Measurements from ENCODE around the gene ISCU. TPM values are rescaled to one million over a fixed set of nuclear protein-coding genes. Genes with fewer than 3 reads are reported as not detected.
A peak's percentile ranks its signal among the peaks of the same experiment; 100 is the strongest.

The ISCU gene
- total and polyA plus RNA-seq, 2 of the 8 experiments (the other 6 are each of a cell fraction or from before 2014, with no cell fraction given): 72.1 to 78.1 TPM

- Histone ChIP-seq H2BK20ac (ENCODE audit: low read length) (no peak within 1 kb of the TSS), H3K18ac (ENCODE audit: extremely low read depth, low read length) (peak within 1 kb of the TSS; percentile 98), H2BK5ac (ENCODE audit: low read depth, low read length) (peak within 1 kb of the TSS; percentile 100), H3K4ac (replicated peaks; ENCODE audit: insufficient read length, low read depth, low read length) (peak within 1 kb of the TSS; percentile 46), H4K8ac (ENCODE audit: extremely low read depth, insufficient read depth, low read length) (peak within 1 kb of the TSS; percentile 99; the same call in 1 of the 2 replicates), H3K79me1 (ENCODE audit: low read depth, low read length) (peaks cover 2% of the 10 kb centered on the region; the same call in 1 of the 2 replicates), H2AK5ac (ENCODE audit: low read depth, low read length) (peak within 1 kb of the TSS; percentile 99; the same call in 1 of the 2 replicates), H3K9ac (replicated peaks in 1 of 4; ENCODE audit: extremely low read depth in 1 of 4, low read depth in 3 of 4, low read length in 3 of 4) (peak within 1 kb of the TSS; percentile 92 to 100 (median 100)), H2BK120ac (replicated peaks; ENCODE audit: low read depth, low read length) (no peak within 1 kb of the TSS), H3K27me3 (replicated peaks in 1 of 4; ENCODE audit: control insufficient read depth in 3 of 4, extremely low read depth in 1 of 4, insufficient read depth in 3 of 4, low read length in 3 of 4) (no peaks in the 10 kb centered on the region), H3K27ac (ENCODE audit: low read depth, low read length) (peak within 1 kb of the TSS; percentile 99), H3K9me3 (ENCODE audit: insufficient read depth in 2 of 2, low read depth in 1 of 2, low read length in 1 of 2) (no peaks in the 10 kb centered on the region), H3K23me2 (ENCODE audit: low read depth, low read length) (peaks cover 20% of the 10 kb centered on the region), H2BK12ac (ENCODE audit: low read depth, low read length) (peak within 1 kb of the TSS; percentile 99), H4K5ac (ENCODE audit: insufficient read length, low read depth, low read length) (peak within 1 kb of the TSS; percentile 96), H3K14ac (ENCODE audit: insufficient read length) (no peak within 1 kb of the TSS), H4K20me1 (replicated peaks in 1 of 2; ENCODE audit: control insufficient read depth in 1 of 2, insufficient read depth in 2 of 2, low read length in 2 of 2) (peaks cover 13 to 20% of the 10 kb centered on the region in 2 experiments), H2AFZ (ENCODE audit: low read length) (peak within 1 kb of the TSS; percentile 56; the same call in 1 of the 2 replicates), H3K23ac (ENCODE audit: insufficient read length) (no peak within 1 kb of the TSS), H3K79me2 (ENCODE audit: control insufficient read depth in 1 of 2, insufficient read depth in 2 of 2, low read length in 2 of 2) (peaks cover 42 to 62% of the 10 kb centered on the region in 2 experiments), H3K56ac (replicated peaks; ENCODE audit: insufficient read length, low read depth, low read length) (peak within 1 kb of the TSS; percentile 91), H3K4me2 (ENCODE audit: insufficient read depth in 1 of 2, low read depth in 2 of 2, low read length in 2 of 2) (peak within 1 kb of the TSS; percentile 94 to 99), H2BK15ac (ENCODE audit: low read length) (peak within 1 kb of the TSS; percentile 93; the same call in 1 of the 2 replicates), H3K36me3 (ENCODE audit: control insufficient read depth in 2 of 4, insufficient read depth in 4 of 4, low read length in 3 of 4) (peaks cover 16 to 41% (median 18%) of the 10 kb centered on the region in 4 experiments), H3K4me1 (replicated peaks in 1 of 4; ENCODE audit: control insufficient read depth in 3 of 4, insufficient read depth in 4 of 4, low read length in 3 of 4) (peaks cover 0 to 4% (median 0%) of the 10 kb centered on the region in 4 experiments; a peak in 1 of 7 replicates), H4K91ac (replicated peaks; ENCODE audit: insufficient read length, low read length) (peak within 1 kb of the TSS; percentile 86), H3K4me3 (ENCODE audit: extremely low read depth in 1 of 4, insufficient read depth in 2 of 4, low read depth in 3 of 4, low read length in 4 of 4) (peak within 1 kb of the TSS; percentile 84 to 100 (median 94))
- POLR2A ChIA-PET (ENCODE audit: partially characterized antibody): interaction anchor here (0.5 to 4.3 kb wide), 22 partner anchors 9 to 655 kb away, joined by 3 to 40 read pairs (median 5); partner anchors contain the start of gene FICD
- DNase-seq (ENCODE audit: low read depth in 1 of 2, low spot score in 2 of 2) (peak; percentile 34 to 82), FAIRE-seq (peak; percentile 78)
- WGBS, 2 experiments (ENCODE audit: extremely low coverage in 1 of 2, insufficient coverage in 1 of 2, insufficient read length in 1 of 2, insufficient replicate concordance in 2 of 2, low coverage in 1 of 2, low lambda C conversion rate in 2 of 2, missing lambda C conversion rate in 1 of 2): 1% methylated on average over 55 of the region's 57 CpGs; no CpG with 5 or more reads in 1 of the 2 experiments
- CTCF ChIA-PET (ENCODE audit: partially characterized antibody): interaction anchor here (1.1 to 24.3 kb wide), 5 partner anchors 9 to 571 kb away, joined by 3 to 523 read pairs (median 3); no protein-coding TSS in a partner anchor
- TF ChIP-seq RAD21 (IDR thresholded peaks at IDR 0.05 in 1 of 2, conservative IDR thresholded peaks at IDR 0.05 in 1 of 2; ENCODE audit: low read depth in 2 of 2, low read length in 2 of 2) (no peak), TAF1 (IDR thresholded peaks at IDR 0.05; ENCODE audit: low read depth, low read length) (peak; percentile 96), RNF2 (IDR thresholded peaks at IDR 0.05; ENCODE audit: borderline replicate concordance, low read depth, low read length, missing control alignments, poor library complexity, severe bottlenecking) (no peak), SRF (IDR thresholded peaks at IDR 0.05; ENCODE audit: low read depth, low read length) (no peak), SP1 (IDR thresholded peaks at IDR 0.05; ENCODE audit: low read depth, low read length) (no peak), CREB1 (IDR thresholded peaks at IDR 0.05) (no peak)
- TF ChIP-seq, protein P1, sequence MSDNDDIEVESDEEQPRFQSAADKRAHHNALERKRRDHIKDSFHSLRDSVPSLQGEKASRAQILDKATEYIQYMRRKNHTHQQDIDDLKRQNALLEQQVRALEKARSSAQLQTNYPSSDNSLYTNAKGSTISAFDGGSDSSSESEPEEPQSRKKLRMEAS (IDR thresholded peaks at IDR 0.05): 0 out of 2 replicates have a peak, but pooled peaks have one; percentile 8
- TF ChIP-seq, protein P2, sequence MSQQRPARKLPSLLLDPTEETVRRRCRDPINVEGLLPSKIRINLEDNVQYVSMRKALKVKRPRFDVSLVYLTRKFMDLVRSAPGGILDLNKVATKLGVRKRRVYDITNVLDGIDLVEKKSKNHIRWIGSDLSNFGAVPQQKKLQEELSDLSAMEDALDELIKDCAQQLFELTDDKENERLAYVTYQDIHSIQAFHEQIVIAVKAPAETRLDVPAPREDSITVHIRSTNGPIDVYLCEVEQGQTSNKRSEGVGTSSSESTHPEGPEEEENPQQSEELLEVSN (IDR thresholded peaks at IDR 0.05): no peak
Measured at GRCh38 chr12:108560752-108561719, 1.4 kb upstream of the ISCU start, which contains the start of gene SART3. Gene SART3 (minus strand): TSS chr12:108561173. CDS start chr12:108561154, 19 bp downstream.

All from H1 (cell line).